Gastroesophageal sphincter (tissue), 4 donors: ENCODE results near the gene EFEMP1. TPM values are rescaled to one million over a fixed set of nuclear protein-coding genes. Genes with fewer than 3 reads are reported as not detected.

Source experiments
- ATAC-seq: fragments of 150-250 bp; one replicate; pipeline ENCODE4 v1.9.1; 2016; ENCODE audit warnings: mild to moderate bottlenecking, moderate library complexity
- H3K27ac ChIP-seq, 4 donors: fragments of 200-600 bp; sonication (generic) in 3 of 4; 1 replicate in 3 of 4; 2 replicates in 1 of 4; pipeline ENCODE4 v1.5.1; 2016 to 2019
- H3K27me3 ChIP-seq: fragments of 200-600 bp; sonication (generic); one replicate; pipeline ENCODE4 v1.5.1; 2019
- H3K36me3 ChIP-seq, 2 donors: fragments of 200-600 bp; sonication (generic); one replicate each; pipeline ENCODE4 v1.5.1; 2019; ENCODE audit warnings: control low read depth in 1 of 2
- H3K4me1 ChIP-seq, 3 donors: fragments of 200-600 bp; sonication (generic); 1 replicate in 2 of 3; 2 replicates in 1 of 3; pipeline ENCODE4 v1.5.1; 2016 to 2019; ENCODE audit warnings: control low read depth in 2 of 3
- H3K4me3 ChIP-seq, 2 donors: fragments of 200-600 bp; sonication (generic); one replicate each; pipeline ENCODE4 v1.5.1; 2019; ENCODE audit warnings: mild to moderate bottlenecking in 1 of 2, moderate library complexity in 1 of 2
- H3K9me3 ChIP-seq, 3 donors: fragments of 200-600 bp; sonication (generic); one replicate each; pipeline ENCODE4 v1.5.1; 2017 to 2019; ENCODE audit warnings: control low read depth in 2 of 3
- EP300 ChIP-seq: sonication (generic); formaldehyde crosslinking; IDR thresholded peaks from one replicate; pipeline ENCODE4 v1.6.1; 2017; ENCODE audit warnings: antibody characterized with exemption, mild to moderate bottlenecking
- POLR2A ChIP-seq, 2 donors: fragments of 450-650 bp; IDR thresholded peaks; one replicate each; pipeline ENCODE4 v1.6.1; 2017; ENCODE audit warnings: antibody characterized with exemption in 2 of 2, mild to moderate bottlenecking in 2 of 2, moderate library complexity in 1 of 2
- POLR2AphosphoS5 ChIP-seq: sonication (generic); formaldehyde crosslinking; IDR thresholded peaks from one replicate; pipeline ENCODE4 v1.6.1; 2017; ENCODE audit warnings: antibody characterized with exemption
- WGBS, 2 donors: methylation state at CpG; one replicate each; pipeline ENCODE4 v1.1.5; 2018; ENCODE audit warnings: low coverage in 1 of 2; 5-methylcytosine and 5-hydroxymethylcytosine counted together
- total RNA-seq, 4 donors: library from RNA; depleted of rRNA; stranded (reverse); fragments of >200 nt; gene quantifications; one replicate each; pipeline ENCODE4 v1.1.0, GENCODE V29; 2016
- TF ChIP-seq, protein P1 (sequence below), 4 experiments: fragments of 200-600 bp in 2 of 4; fragments of 450-650 bp in 2 of 4; sonication (generic) in 1 of 4; IDR thresholded peaks; one replicate each; pipeline ENCODE4 v1.5.1; 2017 to 2019; ENCODE audit warnings: antibody characterized with exemption in 4 of 4, mild to moderate bottlenecking in 2 of 4, moderate library complexity in 2 of 4

Gene EFEMP1
- total RNA-seq, 4 donors from 2014 or later, result 70.5 to 141 (median 91.9) TPM

DNA sequence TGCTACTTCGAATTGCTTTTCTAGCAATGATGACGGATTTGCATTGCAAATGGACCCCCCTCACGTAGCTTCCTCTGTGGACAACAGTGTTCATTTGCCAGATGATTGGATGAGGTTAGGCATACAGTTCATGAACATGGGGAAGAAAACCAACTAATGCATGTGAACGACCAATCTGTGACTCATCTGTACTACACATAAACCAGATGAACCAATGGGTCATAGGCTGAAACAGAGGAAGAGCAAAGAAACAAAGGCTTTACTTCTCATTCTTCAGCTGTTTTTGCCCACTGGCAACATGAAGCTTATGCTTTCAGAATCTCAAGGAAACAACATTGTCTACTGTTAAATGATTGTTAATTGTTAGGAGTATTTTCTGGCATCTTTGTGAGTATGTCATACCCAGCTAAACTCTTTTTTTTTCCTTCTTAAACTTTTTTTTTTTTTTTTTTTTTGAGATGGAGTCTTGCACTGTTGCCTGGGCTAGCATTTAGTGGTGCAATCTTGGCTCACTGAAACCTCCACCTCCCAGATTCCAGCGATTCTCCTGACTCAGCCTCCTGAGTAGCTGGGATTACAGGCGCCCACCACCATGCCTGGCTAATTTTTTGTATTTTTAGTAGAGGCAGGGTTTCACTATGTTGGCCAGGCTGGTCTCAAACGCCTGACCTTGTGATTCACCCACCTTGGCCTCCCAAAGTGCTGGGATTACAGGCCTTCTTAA is 35.5 kb downstream of the EFEMP1 start:
- no peaks in the 10 kb centered on the region for H3K27me3 ChIP-seq
- no peaks in the 10 kb centered on the region for H3K9me3 ChIP-seq
- H3K4me3 ChIP-seq, result no peak overlapping the region
- H3K4me1 ChIP-seq, result peaks cover 0 to 40% (median 7%) of the 10 kb centered on the region in 3 donors
- H3K27ac ChIP-seq, result peak overlapping the region in 1 of 4 donors; percentile 8
- H3K36me3 ChIP-seq, result no peaks in the 10 kb centered on the region
- TF ChIP-seq EP300, result no peak
- no peak for TF ChIP-seq POLR2AphosphoS5
- TF ChIP-seq, protein P1, sequence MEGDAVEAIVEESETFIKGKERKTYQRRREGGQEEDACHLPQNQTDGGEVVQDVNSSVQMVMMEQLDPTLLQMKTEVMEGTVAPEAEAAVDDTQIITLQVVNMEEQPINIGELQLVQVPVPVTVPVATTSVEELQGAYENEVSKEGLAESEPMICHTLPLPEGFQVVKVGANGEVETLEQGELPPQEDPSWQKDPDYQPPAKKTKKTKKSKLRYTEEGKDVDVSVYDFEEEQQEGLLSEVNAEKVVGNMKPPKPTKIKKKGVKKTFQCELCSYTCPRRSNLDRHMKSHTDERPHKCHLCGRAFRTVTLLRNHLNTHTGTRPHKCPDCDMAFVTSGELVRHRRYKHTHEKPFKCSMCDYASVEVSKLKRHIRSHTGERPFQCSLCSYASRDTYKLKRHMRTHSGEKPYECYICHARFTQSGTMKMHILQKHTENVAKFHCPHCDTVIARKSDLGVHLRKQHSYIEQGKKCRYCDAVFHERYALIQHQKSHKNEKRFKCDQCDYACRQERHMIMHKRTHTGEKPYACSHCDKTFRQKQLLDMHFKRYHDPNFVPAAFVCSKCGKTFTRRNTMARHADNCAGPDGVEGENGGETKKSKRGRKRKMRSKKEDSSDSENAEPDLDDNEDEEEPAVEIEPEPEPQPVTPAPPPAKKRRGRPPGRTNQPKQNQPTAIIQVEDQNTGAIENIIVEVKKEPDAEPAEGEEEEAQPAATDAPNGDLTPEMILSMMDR (IDR thresholded peaks at IDR 0.05), result no peak
- no peak for TF ChIP-seq POLR2A (IDR thresholded peaks at IDR 0.05)
- ATAC-seq, result no peak
- WGBS, 2 donors, result 70 to 83% methylated on average over 4 to 7 of the region's 7 CpGs

DNA sequence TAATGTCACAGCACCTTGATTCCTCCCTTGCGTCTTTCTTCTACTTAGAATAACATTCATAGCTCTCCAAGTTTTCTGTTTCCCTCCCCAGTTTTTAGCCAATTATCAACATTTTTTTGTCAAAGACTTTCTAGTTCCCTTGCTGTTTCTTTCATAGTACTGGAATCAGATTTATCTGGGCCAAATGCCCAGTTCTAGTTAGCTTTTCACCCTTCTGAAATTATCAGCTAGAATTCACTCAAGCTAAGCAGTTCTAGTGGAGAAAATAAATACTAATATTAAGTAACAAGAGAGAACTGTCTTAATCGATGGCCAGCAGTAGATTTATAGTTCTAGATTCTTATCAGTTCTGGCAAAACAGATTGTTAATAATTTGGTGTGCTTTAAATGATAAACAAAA is 36.2 kb downstream of the EFEMP1 start:
- no peaks in the 10 kb centered on the region for H3K27me3 ChIP-seq
- no peaks in the 10 kb centered on the region for H3K36me3 ChIP-seq
- ATAC-seq, result no peak
- peak overlapping the region in 2 of 4 donors; percentile 8 to 33 for H3K27ac ChIP-seq
- no peak overlapping the region for H3K4me3 ChIP-seq
- no peak for TF ChIP-seq EP300
- no peak for TF ChIP-seq POLR2AphosphoS5
- TF ChIP-seq, protein P1 (IDR thresholded peaks at IDR 0.05), result no peak
- TF ChIP-seq POLR2A (IDR thresholded peaks at IDR 0.05), result no peak
- H3K4me1 ChIP-seq, result peaks cover 0 to 40% (median 7%) of the 10 kb centered on the region in 3 donors
- 19 to 35% methylated on average over 2 of the region's 2 CpGs for WGBS, 2 donors
- no peaks in the 10 kb centered on the region for H3K9me3 ChIP-seq

DNA sequence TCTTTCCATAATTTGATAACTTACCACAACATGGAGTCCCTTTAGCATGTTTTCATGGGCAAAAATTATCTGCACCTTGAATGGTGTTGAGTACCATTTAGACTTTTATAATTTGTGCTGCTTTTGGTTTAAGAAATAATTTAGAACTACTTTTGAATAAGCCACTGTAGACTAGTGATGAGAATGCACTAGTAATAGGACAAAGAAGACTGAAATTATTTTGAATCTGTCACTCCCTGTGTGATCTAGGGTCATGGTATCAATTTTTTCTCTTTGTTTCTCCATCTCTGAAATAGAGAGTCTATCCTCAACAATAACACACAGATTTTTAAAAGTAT is 37.7 kb downstream of the EFEMP1 start:
- ATAC-seq, result no peak
- Histone ChIP-seq H3K4me1 (peaks cover 0 to 35% (median 7%) of the 10 kb centered on the region in 3 donors), H3K4me3 (no peak overlapping the region), H3K36me3 (peaks cover 0 to 2% of the 10 kb centered on the region in 2 donors), H3K27ac (peak overlapping the region in 2 of 4 donors; percentile 19 to 40), H3K27me3 (no peaks in the 10 kb centered on the region), H3K9me3 (no peaks in the 10 kb centered on the region)
- TF ChIP-seq POLR2A (IDR thresholded peaks at IDR 0.05) (no peak), POLR2AphosphoS5 (no peak), EP300 (no peak)
- TF ChIP-seq, protein P1 (IDR thresholded peaks at IDR 0.05), result no peak

DNA sequence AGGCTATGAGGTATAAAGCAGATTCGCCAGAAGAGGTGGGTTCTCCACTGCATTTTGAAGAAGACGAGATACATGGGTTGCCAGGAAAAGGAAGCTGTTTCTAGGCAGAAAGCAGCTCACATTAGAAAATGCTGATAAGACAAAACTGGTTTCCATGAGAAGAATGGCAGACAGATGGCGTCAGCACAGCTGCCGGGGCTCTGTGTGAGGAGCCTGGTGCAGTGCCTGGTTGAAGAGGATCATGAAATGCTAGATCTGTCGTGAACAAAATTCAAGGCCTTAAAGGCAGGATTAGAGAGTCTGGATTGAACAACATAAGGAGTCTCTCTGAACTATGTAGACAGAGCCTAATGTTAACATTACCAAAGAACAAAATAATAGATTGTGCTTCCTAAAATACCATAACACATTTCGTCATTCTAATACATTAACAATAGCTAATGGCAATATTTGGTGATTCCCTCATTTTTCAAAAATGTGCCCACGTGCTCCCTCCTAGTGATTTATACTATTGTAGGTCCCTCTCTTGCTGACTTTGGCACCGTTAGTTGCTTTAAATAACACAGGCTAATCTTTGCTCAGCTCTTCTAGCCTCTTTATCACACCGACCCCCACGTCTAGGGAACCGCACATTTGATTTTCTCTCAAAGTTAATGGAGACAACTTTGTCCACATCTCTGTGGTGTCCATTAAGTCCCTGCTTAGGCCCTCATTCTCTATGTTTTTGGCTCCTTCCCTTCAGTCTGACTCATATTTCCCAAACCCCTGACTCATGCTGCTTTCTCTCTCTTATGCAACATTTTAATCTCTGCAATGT is 38.2 kb downstream of the EFEMP1 start:
- TF ChIP-seq POLR2AphosphoS5 (peak; percentile 98), EP300 (no peak)
- ATAC-seq, result peak; percentile 85
- Histone ChIP-seq H3K27ac (peak overlapping the region; percentile 40 to 60 (median 44)), H3K4me1 (peaks cover 0 to 35% (median 7%) of the 10 kb centered on the region in 3 donors), H3K36me3 (peaks cover 0 to 4% of the 10 kb centered on the region in 2 donors), H3K9me3 (no peaks in the 10 kb centered on the region), H3K4me3 (no peak overlapping the region), H3K27me3 (no peaks in the 10 kb centered on the region)
- 59 to 65% methylated on average over 10 to 11 of the region's 11 CpGs for WGBS, 2 donors

DNA sequence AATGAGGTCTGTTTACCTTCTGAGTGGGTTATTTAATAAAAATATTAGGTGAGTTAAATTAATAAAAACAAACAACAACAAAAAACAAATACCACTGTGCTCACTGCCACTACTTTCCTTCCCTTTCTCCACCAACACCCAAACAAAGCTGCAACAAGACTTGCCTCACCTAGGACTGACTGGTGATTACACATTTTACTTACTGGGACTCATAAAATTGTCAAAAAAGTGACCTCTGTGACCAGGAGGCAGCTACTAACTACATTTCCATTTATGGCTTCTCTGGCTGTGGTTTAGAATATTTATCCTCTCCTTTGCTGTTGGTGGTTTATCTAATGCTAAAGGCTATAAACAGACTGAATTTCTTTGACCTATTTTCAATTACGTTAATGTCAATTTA is 39.8 kb downstream of the EFEMP1 start:
- peak overlapping the region in 2 of 4 donors; percentile 6 to 20 for H3K27ac ChIP-seq
- H3K4me3 ChIP-seq, result no peak overlapping the region
- H3K9me3 ChIP-seq, result no peaks in the 10 kb centered on the region
- TF ChIP-seq POLR2AphosphoS5 (no peak), POLR2A (IDR thresholded peaks at IDR 0.05) (no peak), EP300 (no peak)
- TF ChIP-seq, protein P1 (IDR thresholded peaks at IDR 0.05), result no peak
- WGBS, 2 donors, result 69 to 80% methylated on average over 1 of the region's 1 CpG
- H3K27me3 ChIP-seq, result no peaks in the 10 kb centered on the region
- ATAC-seq, result no peak
- peaks cover 0 to 35% (median 7%) of the 10 kb centered on the region in 3 donors for H3K4me1 ChIP-seq
- peaks cover 0 to 4% of the 10 kb centered on the region in 2 donors for H3K36me3 ChIP-seq
